ENCODE measurements around the gene WFS1.
A peak's percentile ranks its signal among the peaks of the same experiment; 100 is the strongest.

GRCh38 chr4:6331018-6331417, 61.4 kb downstream of the WFS1 start:
- TF ChIP-seq CTCF (IDR thresholded peaks at IDR 0.05) (peak in 3 of 6 experiments; percentile 17 to 25 (median 24)), POLR2A (IDR thresholded peaks at IDR 0.05) (no peak)

Measured in thyroid gland (tissue), 4 donors.